H1 (cell line): ENCODE measurements around the gene NFIC. TPM values are rescaled to one million over a fixed set of nuclear protein-coding genes. Genes with fewer than 3 reads are reported as not detected.

Experiments
- CTCF ChIA-PET: fragments of 300-600 bp; sonication (Branson Sonifier 250); formaldehyde crosslinking; loops from one replicate; lab custom pipeline; 2021; ENCODE audit not compliant: partially characterized antibody; lab: Charles Lee
- POLR2A ChIA-PET: fragments of 300-600 bp; sonication (Branson Sonifier 250); formaldehyde crosslinking; loops from one replicate; lab custom pipeline; 2021; ENCODE audit warnings: inconsistent platforms; ENCODE audit not compliant: partially characterized antibody; lab: Charles Lee
- DNase-seq, 2 experiments: peaks; one replicate each; pipeline versions ENCODE4 v3.0.0 to v3.0.0-alpha.2; 2010 to 2022; ENCODE audit warnings: low spot score in 2 of 2, low read depth in 1 of 2, mixed read lengths in 1 of 2
- FAIRE-seq: peaks from 2 replicates; lab custom pipeline; 2011; peaks lifted over from hg19 to GRCh38; lab: Jason Lieb, UNC
- H2AFZ ChIP-seq: 2 replicates; pipeline ENCODE4 v1.8.1; 2012; ENCODE audit warnings: low read length, inconsistent platforms
- H2AK5ac ChIP-seq: 2 replicates; pipeline ENCODE4 v1.6.1; 2013; ENCODE audit warnings: low read depth, low read length
- H2BK120ac ChIP-seq: replicated peaks from 2 replicates; pipeline ENCODE3; 2013; ENCODE audit warnings: low read depth, low read length, inconsistent platforms
- H2BK12ac ChIP-seq: 2 replicates; pipeline ENCODE4 v1.6.1; 2013; ENCODE audit warnings: low read depth, low read length
- H2BK15ac ChIP-seq: 2 replicates; pipeline ENCODE4 v1.6.1; 2013; ENCODE audit warnings: low read length
- H2BK20ac ChIP-seq: 2 replicates; pipeline ENCODE4 v1.6.1; 2013; ENCODE audit warnings: low read length
- H2BK5ac ChIP-seq: 2 replicates; pipeline ENCODE4 v1.6.1; 2013; ENCODE audit warnings: low read depth, low read length
- H3K14ac ChIP-seq: 2 replicates; pipeline ENCODE4 v1.6.1; 2013; ENCODE audit warnings: inconsistent platforms; ENCODE audit not compliant: insufficient read length
- H3K18ac ChIP-seq: 2 replicates; pipeline ENCODE4 v1.6.1; 2013; ENCODE audit warnings: low read length; ENCODE audit errors: extremely low read depth
- H3K23ac ChIP-seq: 2 replicates; pipeline ENCODE4 v1.6.1; 2013; ENCODE audit warnings: inconsistent platforms; ENCODE audit not compliant: insufficient read length
- H3K23me2 ChIP-seq: 2 replicates; pipeline ENCODE4 v1.6.1; 2013; ENCODE audit warnings: low read depth, low read length
- H3K27ac ChIP-seq: 2 replicates; pipeline ENCODE4 v1.6.1; 2011; ENCODE audit warnings: low read depth, low read length, inconsistent platforms
- H3K27me3 ChIP-seq, 4 experiments: replicated peaks in 1 of 4; 1 replicate in 1 of 4; 2 replicates in 3 of 4; pipeline versions ENCODE4 v1.6.1 to v1.8.1; 2011 to 2013; ENCODE audit warnings: low read length in 3 of 4, mild to moderate bottlenecking in 3 of 4, inconsistent platforms in 2 of 4, mixed read lengths in 2 of 4, moderate library complexity in 1 of 4; ENCODE audit not compliant: control insufficient read depth in 3 of 4, insufficient read depth in 3 of 4; ENCODE audit errors: extremely low read depth in 1 of 4
- H3K36me3 ChIP-seq, 4 experiments: 2 replicates each; pipeline versions ENCODE4 v1.6.1 to v1.8.1; 2011 to 2013; ENCODE audit warnings: mild to moderate bottlenecking in 4 of 4, low read length in 3 of 4, moderate library complexity in 2 of 4, control low read depth in 1 of 4, inconsistent platforms in 1 of 4; ENCODE audit not compliant: insufficient read depth in 4 of 4, control insufficient read depth in 2 of 4
- H3K4ac ChIP-seq: replicated peaks from 2 replicates; pipeline ENCODE3; 2013; ENCODE audit warnings: low read length, low read depth, mixed read lengths, inconsistent platforms; ENCODE audit not compliant: insufficient read length
- H3K4me1 ChIP-seq, 4 experiments: replicated peaks in 1 of 4; 1 replicate in 1 of 4; 2 replicates in 3 of 4; pipeline versions ENCODE4 v1.6.1 to v1.8.1; 2011 to 2013; ENCODE audit warnings: low read length in 3 of 4, inconsistent platforms in 2 of 4, mixed read lengths in 1 of 4; ENCODE audit not compliant: insufficient read depth in 4 of 4, control insufficient read depth in 3 of 4
- H3K4me2 ChIP-seq, 2 experiments: 2 replicates each; pipeline versions ENCODE4 v1.6.1 to v1.8.1; 2011 to 2013; ENCODE audit warnings: low read depth in 2 of 2, low read length in 2 of 2, control low read depth in 1 of 2, inconsistent platforms in 1 of 2, mild to moderate bottlenecking in 1 of 2; ENCODE audit not compliant: insufficient read depth in 1 of 2
- H3K4me3 ChIP-seq, 4 experiments: fragments of 200-600, 300-600 bp in 1 of 4; sonication (generic), shearing (Covaris generic), sonication (Bioruptor Twin) in 1 of 4; 2 replicates each; pipeline versions ENCODE4 v1.5.1 to v1.8.1; 2011 to 2016; ENCODE audit warnings: low read length in 4 of 4, low read depth in 3 of 4, control low read depth in 2 of 4, inconsistent platforms in 2 of 4, mild to moderate bottlenecking in 2 of 4, mixed read lengths in 1 of 4, moderate library complexity in 1 of 4; ENCODE audit not compliant: insufficient read depth in 2 of 4; ENCODE audit errors: extremely low read depth in 1 of 4
- H3K56ac ChIP-seq: replicated peaks from 2 replicates; pipeline ENCODE3; 2013; ENCODE audit warnings: low read depth, mild to moderate bottlenecking, mixed read lengths, low read length, inconsistent platforms; ENCODE audit not compliant: insufficient read length
- H3K79me1 ChIP-seq: 2 replicates; pipeline ENCODE4 v1.6.1; 2013; ENCODE audit warnings: low read depth, low read length, control low read depth
- H3K79me2 ChIP-seq, 2 experiments: 2 replicates each; pipeline versions ENCODE4 v1.6.1 to v1.8.1; 2012 to 2013; ENCODE audit warnings: low read length in 2 of 2, mild to moderate bottlenecking in 2 of 2, inconsistent platforms in 1 of 2; ENCODE audit not compliant: insufficient read depth in 2 of 2, control insufficient read depth in 1 of 2
- H3K9ac ChIP-seq, 4 experiments: replicated peaks in 1 of 4; 1 replicate in 1 of 4; 2 replicates in 3 of 4; pipeline versions ENCODE4 v1.6.1 to v1.8.1; 2011 to 2013; ENCODE audit warnings: low read depth in 3 of 4, low read length in 3 of 4, control low read depth in 2 of 4, mild to moderate bottlenecking in 2 of 4, moderate library complexity in 2 of 4, inconsistent platforms in 1 of 4; ENCODE audit errors: extremely low read depth in 1 of 4
- H3K9me3 ChIP-seq, 2 experiments: 2 replicates each; pipeline versions ENCODE4 v1.6.1 to v1.8.1; 2012 to 2013; ENCODE audit warnings: mild to moderate bottlenecking in 2 of 2, moderate library complexity in 2 of 2, control low read depth in 1 of 2, inconsistent platforms in 1 of 2, low read depth in 1 of 2, low read length in 1 of 2, mixed read lengths in 1 of 2; ENCODE audit not compliant: insufficient read depth in 2 of 2
- H4K20me1 ChIP-seq, 2 experiments: replicated peaks in 1 of 2; 2 replicates each; pipeline versions ENCODE3 to v1.8.1; 2011 to 2013; ENCODE audit warnings: inconsistent platforms in 2 of 2, low read length in 2 of 2, mild to moderate bottlenecking in 1 of 2; ENCODE audit not compliant: insufficient read depth in 2 of 2, control insufficient read depth in 1 of 2
- H4K5ac ChIP-seq: 2 replicates; pipeline ENCODE4 v1.6.1; 2013; ENCODE audit warnings: low read length, low read depth, mixed read lengths, inconsistent platforms; ENCODE audit not compliant: insufficient read length
- H4K8ac ChIP-seq: 2 replicates; pipeline ENCODE4 v1.8.0; 2013; ENCODE audit warnings: mild to moderate bottlenecking, moderate library complexity, low read length, inconsistent platforms; ENCODE audit not compliant: insufficient read depth; ENCODE audit errors: extremely low read depth
- H4K91ac ChIP-seq: replicated peaks from 2 replicates; pipeline ENCODE3; 2013; ENCODE audit warnings: low read length, mixed read lengths, inconsistent platforms; ENCODE audit not compliant: insufficient read length
- EZH2 ChIP-seq: fragments of 200-600 bp; sonication (generic); IDR thresholded peaks from 2 replicates; pipeline ENCODE4 v1.7.1; 2012; ENCODE audit warnings: low read depth, mild to moderate bottlenecking, moderate library complexity, low read length, inconsistent platforms; ENCODE audit not compliant: severe bottlenecking
- FOSL1 ChIP-seq: IDR thresholded peaks from 2 replicates; pipeline ENCODE4 v1.6.1; 2011; ENCODE audit warnings: mild to moderate bottlenecking, low read depth, low read length, moderate library complexity; ENCODE audit not compliant: insufficient read depth
- GABPA ChIP-seq: IDR thresholded peaks from 2 replicates; pipeline ENCODE4 v1.6.1; 2011; ENCODE audit warnings: mild to moderate bottlenecking, low read length, moderate library complexity, borderline replicate concordance; ENCODE audit not compliant: insufficient read depth
- JUND ChIP-seq: IDR thresholded peaks from 2 replicates; pipeline ENCODE4 v1.6.1; 2011; ENCODE audit warnings: mild to moderate bottlenecking, improper control_type of control experiment, low read length
- KDM5A ChIP-seq: fragments of 200-600 bp; IDR thresholded peaks from 2 replicates; pipeline ENCODE4 v1.7.1; 2012; ENCODE audit warnings: mild to moderate bottlenecking, low read length, inconsistent platforms, mixed read lengths
- MAX ChIP-seq: IDR thresholded peaks from 2 replicates; pipeline ENCODE4 v1.6.1; 2012; ENCODE audit warnings: inconsistent platforms
- PHF8 ChIP-seq: fragments of 200-600 bp; sonication (generic); conservative IDR thresholded peaks from 2 replicates; pipeline ENCODE4 v1.7.1; 2012; ENCODE audit warnings: low read depth, mild to moderate bottlenecking, inconsistent platforms, low read length, moderate library complexity
- RBBP5 ChIP-seq: IDR thresholded peaks from 2 replicates; pipeline ENCODE4 v1.7.1; 2012; ENCODE audit warnings: low read depth, mild to moderate bottlenecking, inconsistent platforms, low read length, moderate library complexity, borderline replicate concordance
- RXRA ChIP-seq: IDR thresholded peaks from 2 replicates; pipeline ENCODE4 v1.6.1; 2011; ENCODE audit warnings: low read depth, mild to moderate bottlenecking, low read length, moderate library complexity; ENCODE audit not compliant: insufficient read depth
- SIRT6 ChIP-seq: IDR thresholded peaks from one replicate; pipeline ENCODE4 v1.7.1; 2012; ENCODE audit warnings: low read length, inconsistent platforms
- SUZ12 ChIP-seq: fragments of 200-600 bp; sonication (generic); IDR thresholded peaks from 2 replicates; pipeline ENCODE4 v1.6.1; 2012; ENCODE audit warnings: mild to moderate bottlenecking, inconsistent platforms, low read length, moderate library complexity, mixed read lengths
- ZNF274 ChIP-seq: IDR thresholded peaks from 2 replicates; pipeline ENCODE4 v1.7.0; 2012; ENCODE audit warnings: low read length, borderline replicate concordance; ENCODE audit errors: extremely low read depth
- WGBS, 2 experiments: shearing (Covaris generic) in 1 of 2; methylation state at CpG; one replicate each; pipeline versions ENCODE4 v1.1.6 to v1.1.7; 2013 to 2015; ENCODE audit warnings: low lambda C conversion rate in 2 of 2, mixed read lengths in 2 of 2, inconsistent platforms in 1 of 2, low coverage in 1 of 2, missing lambda C conversion rate in 1 of 2; ENCODE audit not compliant: insufficient replicate concordance in 2 of 2, insufficient coverage in 1 of 2, insufficient read length in 1 of 2; ENCODE audit errors: extremely low coverage in 1 of 2, missing lambda C conversion rate in 1 of 2; 5-methylcytosine and 5-hydroxymethylcytosine counted together
- polyA plus RNA-seq, 7 experiments: library from polyadenylated mRNA; depleted of rRNA in 3 of 7; stranded (reverse) in 5 of 7; unstranded in 2 of 7; fragments of >200 nt in 5 of 7; fragments of 200-250 nt in 2 of 7; gene quantifications; 1 replicate in 5 of 7; 2 replicates in 1 of 7; 4 replicates in 1 of 7; pipeline versions ENCODE4 v1.2.1 to v1.2.3, GENCODE V29; 2011 to 2013; ENCODE audit warnings: missing spikeins in 2 of 7, mixed read lengths in 2 of 7
- total RNA-seq: library from RNA; stranded (reverse); fragmentation: NEBNext Ultra II Directional; extraction: Animal tissue kit (Norgen Biotek cat#: 25700); gene quantifications from 2 replicates; pipeline ENCODE4 v1.2.1, GENCODE V29; 2021

NFIC gene
- total and polyA plus RNA-seq, 2 of the 8 experiments (the other 6 are each of a cell fraction or from before 2014, with no cell fraction given) = 0.56 to 3.2 TPM

GRCh38 chr19:3333662-3334061, 32.7 kb upstream of the NFIC start:
- H4K8ac ChIP-seq = no peak overlapping the region
- H3K23ac ChIP-seq = no peak overlapping the region
- no peak overlapping the region for H3K14ac ChIP-seq
- no peak overlapping the region for H3K4ac ChIP-seq
- no peaks in the 10 kb centered on the region for H3K9me3 ChIP-seq
- ChIA-PET CTCF (interaction anchor here (0.5 to 1.2 kb wide), 2 partner anchors 29 to 47 kb away, joined by 3 to 5 read pairs; no protein-coding TSS in a partner anchor), POLR2A (no interaction called here)
- 0 out of 7 replicates have a peak, but pooled peaks cover 0 to 4% (median 1%) of the 10 kb centered on the region in 4 experiments for H3K27me3 ChIP-seq
- no peak overlapping the region for H2BK120ac ChIP-seq
- H3K23me2 ChIP-seq = peaks cover 2% of the 10 kb centered on the region; the same call in 1 of the 2 replicates
- H2AFZ ChIP-seq = no peak overlapping the region
- H2BK5ac ChIP-seq = no peak overlapping the region
- H2AK5ac ChIP-seq = no peak overlapping the region
- H3K9ac ChIP-seq = no peak overlapping the region
- no peak overlapping the region for H2BK12ac ChIP-seq
- no peak overlapping the region for H2BK20ac ChIP-seq
- H3K4me3 ChIP-seq = no peak overlapping the region
- no peaks in the 10 kb centered on the region for H3K36me3 ChIP-seq
- WGBS, 2 experiments = 74% methylated on average over 4 of the region's 8 CpGs; no CpG with 5 or more reads in 1 of the 2 experiments
- no peak overlapping the region for H4K91ac ChIP-seq
- no peaks in the 10 kb centered on the region for H3K79me2 ChIP-seq
- no peak overlapping the region for H3K27ac ChIP-seq
- no peaks in the 10 kb centered on the region for H3K79me1 ChIP-seq
- no peak overlapping the region for H3K56ac ChIP-seq
- no peak for DNase-seq
- no peak overlapping the region for H4K5ac ChIP-seq
- no peaks in the 10 kb centered on the region for H3K4me1 ChIP-seq
- H3K18ac ChIP-seq = no peak overlapping the region
- no peaks in the 10 kb centered on the region for H4K20me1 ChIP-seq
- no peak for FAIRE-seq
- no peak overlapping the region for H3K4me2 ChIP-seq
- no peak overlapping the region for H2BK15ac ChIP-seq
- no peak for TF ChIP-seq RXRA
- TF ChIP-seq RBBP5 = no peak
- TF ChIP-seq GABPA = no peak
- no peak for TF ChIP-seq KDM5A
- no peak for TF ChIP-seq ZNF274
- no peak for TF ChIP-seq MAX
- no peak for TF ChIP-seq SUZ12
- TF ChIP-seq FOSL1 = no peak
- TF ChIP-seq EZH2 = no peak
- no peak for TF ChIP-seq PHF8
- TF ChIP-seq SIRT6 = no peak
- TF ChIP-seq JUND = no peak
